Measurements from ENCODE around the gene CTDNEP1.

The CTDNEP1 gene

DNA sequence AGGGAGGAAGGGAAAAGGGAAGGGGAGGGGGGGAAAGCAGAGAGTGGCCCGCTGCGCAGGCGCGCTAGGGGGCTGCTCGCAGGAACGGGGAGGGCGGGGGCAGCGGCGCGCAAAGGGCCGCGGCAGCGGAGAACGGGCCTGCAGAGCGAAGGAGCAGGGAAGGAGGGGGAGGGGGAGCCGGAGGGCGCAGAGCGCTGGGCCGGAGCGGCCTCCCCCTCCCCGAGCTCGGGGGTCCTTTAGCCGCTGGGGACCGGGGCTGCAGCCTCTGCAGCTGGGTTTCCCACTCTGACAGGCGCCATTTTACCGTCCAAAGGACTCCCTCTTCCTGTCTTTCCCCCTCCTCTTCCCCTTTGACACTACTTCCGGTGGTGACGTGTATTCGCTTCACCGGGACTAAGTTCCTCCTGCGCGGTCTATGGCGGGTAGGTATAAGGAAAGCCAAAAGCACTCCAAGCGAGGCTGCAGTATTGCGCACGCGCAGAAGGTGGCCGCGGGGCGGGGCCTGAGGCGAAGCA is at the start of gene CTDNEP1:
CTDNEP1 (minus strand) TSS at position 74 of the 515 bp plus-strand sequence. CDS start 438 bp downstream, outside the sequence.
- DNase-seq = peak; percentile 91 to 95

DNA sequence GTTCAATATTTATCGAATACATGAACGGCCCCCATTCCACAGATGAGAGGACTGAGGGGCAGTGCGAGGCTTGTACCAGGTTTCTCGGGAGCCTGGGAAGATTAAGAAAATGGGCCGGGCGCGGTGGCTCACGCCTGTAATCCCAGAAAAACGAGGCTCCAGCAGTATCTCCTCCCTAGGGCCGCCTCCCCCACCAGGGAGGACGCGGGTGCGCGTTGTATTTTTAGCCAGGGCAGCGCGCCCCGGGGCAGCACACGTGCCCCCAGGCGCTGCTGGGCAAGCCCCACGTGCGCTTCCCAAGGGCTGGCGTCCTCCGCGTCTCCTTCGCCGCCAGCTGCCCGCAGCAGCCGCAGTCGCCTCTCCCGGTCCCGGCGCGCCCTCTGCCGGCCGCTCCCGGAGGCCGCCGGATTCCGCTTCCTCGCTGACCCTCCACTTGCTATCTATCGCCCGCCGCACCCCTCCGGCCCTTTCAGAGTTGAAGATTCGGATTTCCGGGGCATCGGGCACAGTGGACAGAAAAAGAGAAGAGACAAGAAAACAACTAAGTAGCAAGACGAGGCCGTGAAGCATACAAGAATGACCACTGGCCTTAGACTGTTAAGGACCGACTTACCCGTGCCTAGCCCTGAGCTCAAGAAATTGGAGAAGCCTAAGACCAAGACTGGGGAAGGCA is 44.8 kb upstream of the CTDNEP1 start:
- DNase-seq = peak; percentile 16 to 23

DNA sequence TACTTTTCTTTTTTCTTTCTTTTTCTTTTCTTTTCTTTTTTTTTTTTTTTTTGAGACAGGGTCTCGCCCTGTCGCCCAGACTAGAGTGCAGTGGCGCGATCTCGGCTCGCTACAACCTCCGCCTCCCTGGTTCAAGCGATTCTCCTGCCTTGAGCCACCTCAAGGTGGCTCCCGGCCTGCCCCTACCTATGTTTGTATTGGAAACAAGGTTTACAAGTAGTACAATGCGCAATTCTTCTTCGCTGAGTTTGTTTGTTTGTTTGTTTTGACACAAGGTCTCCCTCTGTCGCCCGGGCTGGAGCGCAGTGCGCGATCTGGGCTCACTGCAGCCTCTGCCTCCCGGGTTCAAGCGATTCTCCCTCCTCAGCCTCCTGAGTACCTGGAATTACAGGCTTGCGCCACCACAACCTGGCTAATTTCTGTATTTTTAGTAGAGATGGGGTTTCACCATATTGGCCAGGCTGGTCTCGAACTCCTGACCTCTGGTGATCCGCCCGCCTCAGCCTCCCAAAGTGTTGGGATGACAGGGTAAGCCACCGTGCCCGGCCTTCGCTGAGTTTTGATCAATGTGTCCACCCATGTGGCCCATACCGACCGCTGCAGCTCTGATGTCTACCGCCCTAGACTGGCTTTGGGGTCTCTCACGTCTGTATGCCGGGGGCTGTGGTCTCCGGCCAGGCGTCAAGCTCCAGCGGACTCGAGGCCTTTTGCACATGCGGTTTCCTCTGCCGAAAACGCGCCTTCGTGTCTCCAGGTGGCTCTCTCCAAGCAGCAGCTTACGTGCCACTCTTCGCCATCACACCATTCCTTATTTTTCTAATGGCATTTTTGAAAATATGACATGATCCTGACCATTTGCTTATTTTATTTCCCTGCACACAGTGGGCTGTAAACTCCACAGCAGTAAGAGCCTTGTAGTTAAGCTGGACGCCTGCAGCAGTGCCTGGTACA is 44.0 kb upstream of the CTDNEP1 start:
- DNase-seq = no peak

DNA sequence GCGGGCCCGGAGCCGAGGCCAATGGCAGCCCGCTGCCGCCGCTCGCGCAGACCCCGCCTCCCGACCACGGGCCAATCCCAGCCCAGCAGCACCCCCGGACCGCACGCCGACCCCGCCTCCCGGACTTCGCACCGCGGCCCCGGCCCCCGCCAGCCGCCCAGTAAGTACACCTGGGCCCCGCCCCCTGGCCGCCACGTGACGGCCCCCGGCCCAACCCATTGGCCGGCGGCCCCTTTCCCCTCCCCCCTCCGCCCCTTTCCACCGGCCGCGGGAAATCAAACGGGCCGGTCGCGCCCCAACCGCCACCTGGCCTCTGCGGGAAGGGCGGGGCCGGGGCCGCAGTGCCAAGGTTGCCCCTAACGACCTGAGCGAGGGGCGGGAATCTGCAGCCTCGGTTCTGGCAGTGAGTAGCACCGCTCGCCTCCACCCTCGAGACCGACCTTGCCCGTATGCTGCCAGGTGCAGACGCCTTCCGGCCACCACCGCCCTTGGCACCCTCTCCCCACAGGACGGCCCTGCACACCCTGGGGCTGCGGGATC is 43.1 kb upstream of the CTDNEP1 start, which contains the start of gene YBX2:
YBX2 (minus strand) TSS at position 26 of the 540 bp plus-strand sequence. CDS start 139 bp downstream, outside the sequence.
- DNase-seq = no peak

DNA sequence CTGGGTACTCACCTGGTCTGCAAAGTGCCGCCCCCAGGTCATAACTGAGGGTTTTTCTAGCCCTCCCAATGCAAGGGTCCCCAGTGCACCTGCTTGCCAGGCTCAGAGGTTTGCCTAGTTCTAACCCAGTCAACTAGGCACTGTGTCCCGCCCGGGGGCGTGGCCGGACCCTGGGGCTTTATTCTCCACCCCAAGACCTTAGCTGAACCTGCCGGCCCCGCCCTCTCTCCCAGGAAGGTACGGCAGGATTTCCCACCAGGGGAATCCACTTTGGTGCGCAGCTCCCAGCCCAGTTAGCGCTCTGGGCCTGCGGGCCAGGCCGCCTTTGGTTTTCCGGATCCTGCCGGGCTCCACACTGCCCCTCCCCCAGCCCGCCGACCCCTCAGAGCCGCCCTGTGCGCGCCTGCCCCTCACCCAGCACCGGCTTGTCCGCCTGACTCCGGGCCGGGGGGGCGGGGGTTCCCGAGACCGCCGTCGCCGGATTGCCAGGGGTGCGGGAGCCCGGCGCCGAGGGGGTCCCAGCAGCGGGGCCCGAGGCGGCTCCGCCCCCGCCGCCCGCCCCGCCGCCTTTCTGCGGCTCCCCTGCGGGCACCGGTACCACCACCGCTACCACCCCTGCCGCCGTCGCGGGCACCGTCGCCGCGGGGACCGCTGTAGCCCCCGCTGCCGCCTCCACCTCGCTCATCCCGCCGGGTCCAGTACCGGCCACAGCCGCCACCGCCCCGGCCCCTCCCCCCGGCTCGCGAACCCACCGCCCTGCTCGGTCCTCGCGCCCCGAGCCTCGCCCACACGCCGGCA is 42.5 kb upstream of the CTDNEP1 start:
- no peak for DNase-seq

DNA sequence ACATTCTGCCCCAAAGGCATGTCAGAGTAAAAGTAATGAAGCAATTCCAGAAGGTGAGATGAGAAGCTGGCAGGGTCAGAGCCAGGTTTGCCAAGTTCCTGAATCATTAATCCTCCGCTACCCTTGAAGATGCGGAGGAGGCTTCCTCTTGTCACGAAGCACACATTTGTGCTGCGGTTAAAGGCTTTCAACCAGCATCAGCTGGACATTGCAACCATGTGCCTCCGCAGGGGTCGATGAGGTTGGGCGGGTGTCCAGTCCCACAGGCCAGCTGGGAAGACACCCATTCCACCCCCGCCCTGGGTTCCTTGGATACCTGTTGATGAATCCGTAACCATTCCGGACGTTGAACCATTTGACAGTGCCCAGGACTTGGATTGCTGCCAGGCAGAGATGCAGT is 41.6 kb upstream of the CTDNEP1 start:
- no peak for DNase-seq

DNA sequence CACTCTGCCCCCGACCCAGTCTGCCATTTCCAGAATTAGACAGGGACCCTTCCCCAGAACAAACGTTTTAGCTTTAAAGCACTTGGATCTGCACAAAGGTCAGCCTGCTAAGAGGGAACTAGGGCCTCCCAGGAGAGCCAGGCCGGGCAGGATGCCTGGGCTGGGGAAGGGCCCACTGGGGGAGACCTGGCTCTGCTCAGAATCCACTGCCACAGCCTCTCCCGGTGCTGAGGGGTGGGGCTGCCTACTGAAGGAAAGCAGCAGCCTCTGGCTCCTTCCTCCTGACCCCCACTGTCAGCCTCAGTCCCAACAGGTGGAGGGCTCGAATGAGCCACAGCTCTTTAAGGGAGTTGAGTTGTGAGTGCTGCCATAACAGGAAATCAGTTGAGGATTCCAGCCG is 41.2 kb upstream of the CTDNEP1 start:
- no peak for DNase-seq

DNA sequence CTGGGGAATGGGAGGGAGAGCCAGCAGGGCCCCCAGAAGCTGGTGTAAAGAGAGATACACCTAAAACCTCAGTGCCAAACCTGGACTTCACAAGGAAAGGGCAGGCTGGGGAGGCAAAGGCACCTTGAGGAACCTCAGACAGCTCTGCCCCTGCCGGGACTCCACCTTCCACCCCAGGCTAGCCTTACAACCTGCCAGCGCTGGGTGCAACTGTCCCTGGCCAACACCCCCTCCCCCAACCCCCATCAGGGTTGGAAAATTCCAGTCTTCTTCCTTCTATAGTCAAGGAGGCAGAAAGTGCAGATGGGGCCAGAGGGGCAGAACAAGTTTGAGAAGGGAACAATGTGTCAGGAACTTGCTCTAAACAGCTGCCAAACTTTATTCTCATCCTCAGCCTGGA is 40.7 kb upstream of the CTDNEP1 start:
- DNase-seq = no peak

DNA sequence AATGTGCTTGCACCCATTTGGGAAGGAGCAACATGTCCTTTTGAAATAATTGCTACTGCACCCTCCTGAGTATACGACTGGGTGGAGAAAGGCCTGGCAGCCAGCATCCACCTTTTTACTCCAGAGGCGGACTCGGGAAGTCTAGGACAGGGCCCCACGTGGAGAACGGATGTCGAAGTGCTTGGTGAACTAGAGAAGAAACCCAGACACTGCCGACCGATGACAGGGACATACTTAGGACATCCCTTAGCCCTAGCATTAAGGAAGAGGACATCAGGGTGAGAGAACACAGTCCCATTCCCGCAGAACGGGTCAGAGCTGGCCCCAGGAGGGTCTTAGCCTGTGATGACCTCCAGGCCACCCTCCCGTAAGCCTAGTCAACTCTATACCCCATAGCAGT is 39.2 kb upstream of the CTDNEP1 start:
- DNase-seq = no peak

DNA sequence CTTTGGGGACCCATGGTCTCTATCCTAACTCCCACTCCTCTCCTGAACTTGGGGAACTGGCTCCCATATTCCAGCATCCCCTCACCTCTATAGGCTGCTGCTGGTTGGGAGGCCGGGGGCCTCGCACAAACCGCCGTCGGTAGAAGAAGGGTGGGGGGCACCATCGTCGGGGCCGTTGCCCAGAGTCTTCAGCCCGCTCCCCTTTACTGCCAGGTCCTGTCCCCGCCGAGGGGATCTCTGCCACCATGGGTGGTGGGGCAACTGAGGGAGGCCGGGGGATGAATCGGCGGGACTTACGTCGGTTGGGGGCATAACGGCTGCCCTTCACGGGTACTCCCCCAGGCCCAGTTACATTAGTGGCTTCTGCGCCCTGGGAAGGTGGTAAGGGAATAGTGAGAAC is 38.6 kb upstream of the CTDNEP1 start:
- no peak for DNase-seq

DNA sequence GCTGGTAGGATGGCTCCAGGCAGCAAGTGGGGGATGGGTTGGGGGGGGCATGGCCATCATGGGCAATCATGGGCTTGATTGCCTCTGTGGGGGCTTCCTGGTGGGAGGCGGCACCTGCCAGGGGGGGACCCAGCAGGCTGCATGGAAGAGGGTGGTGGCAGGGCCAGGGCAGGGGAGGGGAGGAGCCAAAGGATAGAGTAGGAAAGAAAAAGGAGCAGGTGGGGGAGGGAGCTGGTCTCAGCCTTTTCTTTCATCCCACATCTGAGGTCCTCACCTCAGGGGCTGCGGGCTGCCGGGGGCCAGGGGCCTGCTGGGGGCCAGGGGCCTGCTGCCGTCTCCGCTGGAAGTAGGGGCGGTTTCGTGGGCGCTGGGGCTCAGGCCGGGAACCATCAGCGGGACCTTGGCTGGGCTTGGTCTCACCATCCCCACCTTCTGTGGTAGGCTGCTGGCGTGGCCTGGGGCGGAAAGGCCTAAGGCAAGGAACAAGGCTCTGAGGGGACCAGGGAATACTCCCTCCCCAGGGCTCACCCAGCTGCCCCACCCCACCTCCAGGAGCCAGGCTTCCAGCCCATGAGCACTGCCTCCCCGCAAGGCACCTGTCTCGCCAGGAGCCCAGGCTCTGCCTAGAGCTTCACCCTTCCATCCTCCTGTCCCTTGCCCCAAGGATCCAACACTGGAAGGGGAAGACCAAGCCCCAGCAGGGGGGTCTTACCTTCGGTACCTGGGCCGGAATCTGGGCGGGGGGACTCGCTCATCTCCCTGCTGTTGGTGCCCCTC is 37.9 kb upstream of the CTDNEP1 start:
- no peak for DNase-seq

DNA sequence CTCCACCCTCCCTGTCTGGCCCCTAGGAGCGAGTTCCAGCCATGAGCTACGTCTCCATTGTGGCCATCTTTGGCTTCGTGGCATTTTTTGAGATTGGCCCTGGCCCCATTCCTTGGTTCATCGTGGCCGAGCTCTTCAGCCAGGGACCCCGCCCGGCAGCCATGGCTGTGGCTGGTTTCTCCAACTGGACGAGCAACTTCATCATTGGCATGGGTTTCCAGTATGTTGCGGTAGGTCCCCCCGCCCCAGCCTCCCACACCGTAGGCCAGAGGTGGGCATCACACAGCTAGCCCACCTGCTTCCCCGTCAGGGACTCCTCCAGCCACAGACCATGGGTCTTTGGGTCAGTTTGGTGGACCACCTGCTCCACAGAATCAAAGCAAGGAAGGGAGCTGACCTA is 34.1 kb upstream of the CTDNEP1 start:
- no peak for DNase-seq

DNA sequence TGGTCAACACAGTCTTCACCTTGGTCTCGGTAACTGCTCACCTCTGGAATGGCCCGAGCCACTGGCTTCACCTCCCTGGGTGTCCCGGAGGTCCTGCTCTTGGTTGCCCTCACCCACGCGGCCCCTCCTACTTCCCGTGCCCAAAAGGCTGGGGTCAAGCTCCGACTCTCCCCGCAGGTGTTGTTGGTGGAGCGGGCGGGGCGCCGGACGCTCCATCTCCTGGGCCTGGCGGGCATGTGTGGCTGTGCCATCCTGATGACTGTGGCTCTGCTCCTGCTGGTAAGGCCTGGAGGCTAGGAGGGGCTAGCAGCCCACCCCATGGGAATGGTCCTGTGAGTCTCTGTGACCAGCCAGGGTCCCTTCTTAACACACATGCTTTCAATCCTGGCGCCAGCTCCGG is 33.4 kb upstream of the CTDNEP1 start:
- no peak for DNase-seq

DNA sequence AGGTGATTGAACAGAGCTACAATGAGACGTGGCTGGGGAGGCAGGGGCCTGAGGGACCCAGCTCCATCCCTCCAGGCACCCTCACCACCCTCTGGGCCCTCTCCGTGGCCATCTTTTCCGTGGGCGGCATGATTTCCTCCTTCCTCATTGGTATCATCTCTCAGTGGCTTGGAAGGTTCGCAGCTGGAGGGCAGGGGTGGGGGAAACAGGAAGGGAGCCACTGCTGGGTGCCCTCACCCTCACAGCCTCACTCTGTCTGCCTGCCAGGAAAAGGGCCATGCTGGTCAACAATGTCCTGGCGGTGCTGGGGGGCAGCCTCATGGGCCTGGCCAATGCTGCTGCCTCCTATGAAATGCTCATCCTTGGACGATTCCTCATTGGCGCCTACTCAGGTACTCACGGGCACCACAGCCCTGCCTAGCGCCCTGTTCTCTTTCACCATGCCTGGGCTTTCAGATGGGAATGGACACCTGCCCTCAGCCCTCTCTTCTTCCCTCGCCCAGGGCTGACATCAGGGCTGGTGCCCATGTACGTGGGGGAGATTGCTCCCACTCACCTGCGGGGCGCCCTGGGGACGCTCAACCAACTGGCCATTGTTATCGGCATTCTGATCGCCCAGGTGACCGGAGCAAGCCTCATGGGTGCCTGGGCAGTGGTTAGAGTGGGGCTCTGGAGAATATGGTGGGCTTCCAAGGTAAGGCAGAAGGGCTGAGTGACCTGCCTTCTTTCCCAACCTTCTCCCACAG is 32.1 kb upstream of the CTDNEP1 start:
- no peak for DNase-seq

DNA sequence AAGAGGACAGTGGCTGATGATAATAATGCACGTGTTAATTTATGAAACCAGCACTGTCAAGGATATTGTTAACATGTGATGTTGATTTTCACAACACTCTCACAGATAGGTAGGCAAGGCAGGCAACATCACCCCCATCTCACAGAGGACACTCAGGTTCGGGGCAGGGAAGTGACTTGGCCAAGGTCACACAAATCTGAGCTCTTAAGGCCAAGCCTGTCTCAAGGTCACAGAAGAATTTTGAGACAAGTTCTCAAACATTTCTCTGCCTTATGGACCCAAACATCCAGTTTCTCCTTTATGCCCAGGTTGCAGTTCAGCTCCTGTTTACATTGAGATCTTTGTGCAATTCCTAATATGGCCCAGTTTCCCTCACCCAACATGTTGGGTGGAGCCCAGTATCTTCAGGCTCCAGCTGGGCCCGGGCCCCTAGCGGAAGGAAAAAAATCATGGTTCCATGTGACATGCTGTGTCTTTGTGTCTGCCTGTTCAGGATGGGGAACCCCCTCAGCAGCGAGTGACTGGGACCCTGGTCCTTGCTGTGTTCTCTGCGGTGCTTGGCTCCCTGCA is 31.3 kb upstream of the CTDNEP1 start:
- DNase-seq = no peak

DNA sequence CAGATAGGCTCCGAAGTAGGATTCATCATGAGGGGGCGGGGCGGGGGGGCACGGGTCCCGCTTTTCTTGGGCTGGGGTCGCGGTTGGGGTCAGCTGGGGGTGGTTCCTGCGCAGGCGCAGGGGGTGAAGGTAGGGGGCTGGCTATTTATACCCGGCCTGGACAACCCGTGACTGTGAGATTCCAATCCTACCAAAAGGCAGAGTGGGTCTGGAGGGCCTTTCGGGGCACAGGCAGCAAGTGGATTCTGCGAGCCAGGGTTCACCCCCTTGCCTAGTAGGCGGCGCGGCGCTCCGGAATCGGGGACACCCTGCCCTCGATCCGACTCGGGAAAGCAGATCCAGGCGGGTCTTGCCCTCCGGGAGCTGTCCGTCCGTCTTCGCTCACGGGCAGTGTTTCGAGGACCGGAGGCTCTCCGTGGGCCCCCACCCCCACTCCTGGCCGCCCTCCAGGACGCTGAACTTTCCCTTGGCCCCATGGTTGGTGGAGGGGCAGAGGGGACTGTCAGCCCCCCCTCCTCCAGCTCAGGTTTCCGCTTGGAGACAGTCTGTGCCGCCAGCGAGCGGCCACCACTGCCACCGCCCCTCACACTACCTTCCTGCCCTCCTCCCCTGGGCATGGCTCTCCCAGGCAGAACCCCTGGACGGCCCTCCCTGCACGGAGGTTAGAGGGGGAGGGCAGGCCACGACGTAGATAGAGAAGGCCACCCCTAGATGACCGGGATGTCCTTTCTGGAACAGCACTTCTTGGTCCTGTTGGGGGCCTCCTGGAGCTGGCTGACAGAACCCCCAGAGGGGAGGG is 30.6 kb upstream of the CTDNEP1 start:
- DNase-seq = no peak

DNA sequence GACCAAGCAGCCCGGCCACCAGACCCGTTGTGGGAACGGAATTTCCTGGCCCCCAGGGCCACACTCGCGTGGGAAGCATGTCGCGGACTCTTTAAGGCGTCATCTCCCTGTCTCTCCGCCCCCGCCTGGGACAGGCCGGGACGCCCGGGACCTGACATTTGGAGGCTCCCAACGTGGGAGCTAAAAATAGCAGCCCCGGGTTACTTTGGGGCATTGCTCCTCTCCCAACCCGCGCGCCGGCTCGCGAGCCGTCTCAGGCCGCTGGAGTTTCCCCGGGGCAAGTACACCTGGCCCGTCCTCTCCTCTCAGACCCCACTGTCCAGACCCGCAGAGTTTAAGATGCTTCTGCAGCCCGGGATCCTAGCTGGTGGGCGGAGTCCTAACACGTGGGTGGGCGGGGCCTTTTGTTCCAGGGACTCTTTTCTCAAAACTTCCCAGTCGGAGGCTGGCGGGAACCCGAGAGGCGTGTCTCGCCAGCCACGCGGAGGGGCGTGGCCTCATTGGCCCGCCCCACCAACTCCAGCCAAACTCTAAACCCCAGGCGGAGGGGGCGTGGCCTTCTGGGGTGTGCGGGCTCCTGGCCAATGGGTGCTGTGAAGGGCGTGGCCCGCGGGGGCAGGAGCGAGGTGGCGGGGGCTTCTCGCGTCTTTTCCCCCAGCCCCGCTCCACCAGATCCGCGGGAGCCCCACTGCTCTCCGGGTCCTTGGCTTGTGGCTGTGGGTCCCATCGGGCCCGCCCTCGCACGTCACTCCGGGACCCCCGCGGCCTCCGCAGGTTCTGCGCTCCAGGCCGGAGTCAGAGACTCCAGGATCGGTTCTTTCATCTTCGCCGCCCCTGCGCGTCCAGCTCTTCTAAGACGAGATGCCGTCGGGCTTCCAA is 29.8 kb upstream of the CTDNEP1 start, which contains the start of gene SLC2A4:
SLC2A4 (plus strand) TSS at position 645 of the 879 bp plus-strand sequence; CDS start at position 862, 217 bp downstream.
- peak; percentile 69 to 70 for DNase-seq

DNA sequence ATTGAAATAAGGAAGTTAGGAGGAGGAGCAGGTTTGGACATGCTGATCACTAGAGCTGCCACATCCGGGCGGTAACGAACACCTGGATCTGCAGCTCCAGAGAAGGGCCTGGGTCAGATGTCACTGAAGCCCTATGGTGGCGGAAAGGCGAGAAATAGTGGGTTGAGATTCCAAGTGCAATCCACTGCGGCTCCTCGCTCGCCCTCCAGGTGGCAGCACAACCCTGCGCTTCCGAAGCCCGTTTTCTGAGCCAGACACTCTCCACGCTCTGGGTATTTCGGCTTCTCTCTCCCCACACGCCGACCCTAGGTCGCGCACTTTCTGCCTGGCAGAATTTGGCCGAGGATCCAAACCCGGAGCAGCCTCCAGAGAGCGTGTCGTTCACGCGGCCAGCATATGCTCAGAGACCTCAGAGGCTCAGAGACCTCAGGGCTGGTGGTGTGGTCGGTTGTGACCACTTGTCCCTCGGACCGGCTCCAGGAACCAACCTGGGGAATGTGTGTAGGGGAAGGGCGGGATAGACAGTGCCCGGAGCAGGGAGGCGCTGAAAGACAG is 29.1 kb upstream of the CTDNEP1 start:
- peak; percentile 51 to 63 for DNase-seq
